ENCODE data around the gene FGD2. TPM values are rescaled to one million over a fixed set of nuclear protein-coding genes. Genes with fewer than 3 reads are reported as not detected.

Gene FGD2
- polyA plus RNA-seq, 3 donors from 2014 or later, result 0.77 to 3.6 (median 1.9) TPM

DNA sequence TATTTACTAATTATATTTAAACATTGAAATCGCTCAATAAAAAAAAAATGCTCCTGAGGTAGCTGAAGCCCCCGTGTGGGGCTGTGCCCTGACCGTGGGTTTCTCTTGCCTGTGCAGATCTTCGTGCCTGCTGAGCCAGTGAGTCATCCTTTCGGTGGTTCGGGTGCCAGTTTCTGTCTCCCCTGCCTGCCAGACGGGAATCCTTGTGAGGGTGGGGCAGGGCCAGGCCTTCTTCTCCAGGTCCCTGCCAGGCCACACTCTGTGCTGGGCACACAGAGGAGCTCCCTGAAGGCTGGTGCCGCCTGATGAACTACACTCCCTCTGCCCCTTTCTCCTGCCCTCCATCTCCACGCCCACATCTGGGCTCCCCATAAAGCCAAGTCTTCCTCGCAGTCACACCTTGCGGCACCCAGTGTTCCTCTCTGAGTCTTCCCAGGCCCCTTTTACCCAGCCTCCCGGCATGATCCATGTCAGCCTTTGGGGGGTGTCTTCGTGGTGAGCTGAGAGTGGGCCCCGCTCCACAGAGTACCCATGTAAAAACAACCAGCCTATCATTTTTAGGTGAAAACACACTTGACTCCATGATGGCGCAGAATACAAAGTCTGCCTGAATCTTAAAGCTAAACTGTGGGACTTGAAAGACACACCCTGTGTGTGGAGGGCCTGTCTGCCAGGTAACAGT, 19.3 kb downstream of the FGD2 start:
- Mint-ChIP-seq H3K36me3 (no peaks in the 10 kb centered on the region), H3K9me3 (no peaks in the 10 kb centered on the region), H3K27me3 (ENCODE audit: low read depth in 3 of 3) (peaks cover 0 to 2% (median 2%) of the 10 kb centered on the region in 3 donors), H3K4me1 (peaks cover 37 to 62% of the 10 kb centered on the region in 2 donors), H3K4me3 (peak overlapping the region in 1 of 5 donors; percentile 49), H3K27ac (peak overlapping the region in 4 of 6 donors; percentile 5 to 32 (median 12))
- peak in 1 of 3 donors; percentile 25 for DNase-seq

DNA sequence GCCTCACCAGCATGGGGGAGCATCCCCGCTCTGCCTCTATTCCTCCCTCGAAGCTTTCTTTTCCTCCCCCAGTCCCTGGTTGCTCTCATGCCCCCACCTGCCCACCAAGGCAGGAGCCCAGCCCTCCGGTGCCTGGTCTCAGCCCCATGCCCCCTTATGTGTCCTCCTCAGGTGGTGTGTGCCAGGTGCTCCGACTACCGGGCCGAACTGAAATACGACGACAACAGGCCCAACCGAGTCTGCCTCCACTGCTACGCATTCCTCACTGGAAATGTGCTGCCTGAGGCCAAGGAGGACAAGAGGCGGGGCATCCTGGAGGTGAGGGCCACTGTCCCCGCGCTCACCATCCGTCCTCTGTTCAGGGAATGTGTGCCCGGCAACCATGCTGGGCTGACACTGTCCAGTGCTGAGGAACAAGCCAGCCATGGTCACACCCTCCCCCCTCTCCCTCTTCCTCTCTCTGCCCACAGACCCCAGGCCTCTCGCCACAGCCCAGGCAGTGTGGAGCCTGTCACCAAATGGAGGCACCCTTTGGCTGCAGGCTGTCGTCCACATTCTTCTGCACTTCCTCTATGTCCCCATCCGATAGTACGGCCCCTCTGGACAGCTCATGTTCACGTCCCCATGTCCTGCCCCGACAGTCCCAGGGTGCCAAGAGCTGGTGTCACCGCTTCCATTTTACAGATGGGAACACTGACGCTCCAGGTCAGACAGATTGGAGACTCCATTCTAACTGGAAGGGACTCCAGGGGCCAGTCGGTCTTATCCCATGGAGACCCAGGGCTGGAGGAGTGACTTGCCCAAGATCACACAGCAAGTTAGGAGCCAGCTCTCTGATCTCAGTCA, 20.4 kb downstream of the FGD2 start:
- Mint-ChIP-seq H3K9me3 (no peaks in the 10 kb centered on the region), H3K27ac (peak overlapping the region in 1 of 6 donors; percentile 49), H3K4me3 (peak overlapping the region in 1 of 5 donors; percentile 10), H3K36me3 (peaks cover 0 to 4% (median 0%) of the 10 kb centered on the region in 3 donors), H3K27me3 (ENCODE audit: low read depth in 3 of 3) (peaks cover 0 to 2% (median 2%) of the 10 kb centered on the region in 3 donors), H3K4me1 (peaks cover 38 to 68% of the 10 kb centered on the region in 2 donors)
- DNase-seq, result no peak

DNA sequence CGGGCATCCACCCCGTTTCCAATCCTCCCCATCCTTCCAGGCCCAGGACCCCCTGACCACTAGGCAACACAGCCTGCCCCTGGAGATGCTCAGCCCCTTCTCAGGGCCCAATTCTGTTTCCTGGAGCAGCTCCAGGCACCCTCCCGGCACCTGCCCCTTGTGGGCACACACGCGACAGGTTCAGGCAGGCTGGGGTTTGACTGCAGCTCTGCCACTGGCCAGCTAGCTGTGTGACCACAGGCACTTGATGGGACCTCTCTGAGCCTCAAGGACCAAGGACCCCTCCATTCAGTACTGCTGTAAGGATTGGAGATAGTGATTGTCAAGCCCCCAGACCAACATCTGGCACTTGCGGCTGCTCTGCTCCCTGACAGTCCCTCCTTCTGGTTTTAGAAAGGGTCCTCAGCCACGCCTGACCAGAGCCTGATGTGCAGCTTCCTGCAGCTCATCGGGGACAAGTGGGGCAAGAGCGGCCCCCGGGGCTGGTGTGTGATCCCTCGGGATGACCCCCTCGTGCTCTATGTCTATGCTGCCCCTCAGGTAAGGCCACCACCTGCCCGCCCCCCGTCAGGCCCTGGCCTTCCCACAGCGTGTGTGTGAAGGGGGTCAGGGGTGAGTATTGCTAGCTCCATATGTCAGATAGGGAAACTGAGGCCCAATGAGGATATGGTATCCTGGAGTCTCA, 21.7 kb downstream of the FGD2 start:
- H3K9me3 Mint-ChIP-seq, result no peaks in the 10 kb centered on the region
- peak overlapping the region in 1 of 6 donors; percentile 45 for H3K27ac Mint-ChIP-seq
- peaks cover 0 to 4% (median 0%) of the 10 kb centered on the region in 3 donors for H3K36me3 Mint-ChIP-seq
- no peak for DNase-seq
- peaks cover 35 to 62% of the 10 kb centered on the region in 2 donors for H3K4me1 Mint-ChIP-seq
- H3K27me3 Mint-ChIP-seq (ENCODE audit: low read depth in 3 of 3), result peaks cover 0 to 2% (median 2%) of the 10 kb centered on the region in 3 donors
- H3K4me3 Mint-ChIP-seq, result no peak overlapping the region

DNA sequence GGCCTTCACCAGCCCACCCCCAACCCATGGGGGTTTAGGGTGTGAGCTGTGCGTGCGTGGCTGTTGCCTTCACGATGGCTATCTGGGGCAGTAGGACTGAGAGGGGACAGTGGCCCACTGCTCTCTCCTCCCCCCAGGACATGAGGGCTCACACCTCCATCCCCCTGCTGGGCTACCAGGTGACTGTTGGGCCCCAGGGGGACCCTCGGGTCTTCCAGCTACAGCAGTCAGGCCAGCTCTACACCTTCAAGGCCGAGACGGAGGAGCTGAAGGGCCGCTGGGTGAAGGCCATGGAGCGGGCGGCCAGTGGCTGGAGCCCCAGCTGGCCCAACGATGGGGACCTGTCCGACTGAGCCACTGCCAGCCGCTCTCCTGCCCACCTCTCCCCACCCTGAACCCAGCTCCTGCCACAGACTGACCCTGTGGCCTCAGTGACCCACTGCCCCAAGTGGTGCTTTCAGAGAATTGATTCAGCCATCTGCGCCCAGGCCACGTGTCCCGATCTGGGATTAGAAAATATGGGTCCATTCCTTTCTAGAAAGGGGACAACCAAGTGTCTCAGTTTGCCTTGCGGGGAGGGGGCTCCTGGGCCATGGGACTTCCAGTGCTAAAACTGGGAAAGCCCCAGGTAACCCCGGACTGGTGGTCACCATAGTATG, 22.5 kb downstream of the FGD2 start:
- Mint-ChIP-seq H3K4me1 (peaks cover 31 to 60% of the 10 kb centered on the region in 2 donors), H3K9me3 (no peaks in the 10 kb centered on the region), H3K4me3 (no peak overlapping the region), H3K36me3 (peaks cover 0 to 4% (median 0%) of the 10 kb centered on the region in 3 donors), H3K27me3 (ENCODE audit: low read depth in 3 of 3) (peaks cover 0 to 2% (median 2%) of the 10 kb centered on the region in 3 donors), H3K27ac (no peak overlapping the region)
- no peak for DNase-seq

DNA sequence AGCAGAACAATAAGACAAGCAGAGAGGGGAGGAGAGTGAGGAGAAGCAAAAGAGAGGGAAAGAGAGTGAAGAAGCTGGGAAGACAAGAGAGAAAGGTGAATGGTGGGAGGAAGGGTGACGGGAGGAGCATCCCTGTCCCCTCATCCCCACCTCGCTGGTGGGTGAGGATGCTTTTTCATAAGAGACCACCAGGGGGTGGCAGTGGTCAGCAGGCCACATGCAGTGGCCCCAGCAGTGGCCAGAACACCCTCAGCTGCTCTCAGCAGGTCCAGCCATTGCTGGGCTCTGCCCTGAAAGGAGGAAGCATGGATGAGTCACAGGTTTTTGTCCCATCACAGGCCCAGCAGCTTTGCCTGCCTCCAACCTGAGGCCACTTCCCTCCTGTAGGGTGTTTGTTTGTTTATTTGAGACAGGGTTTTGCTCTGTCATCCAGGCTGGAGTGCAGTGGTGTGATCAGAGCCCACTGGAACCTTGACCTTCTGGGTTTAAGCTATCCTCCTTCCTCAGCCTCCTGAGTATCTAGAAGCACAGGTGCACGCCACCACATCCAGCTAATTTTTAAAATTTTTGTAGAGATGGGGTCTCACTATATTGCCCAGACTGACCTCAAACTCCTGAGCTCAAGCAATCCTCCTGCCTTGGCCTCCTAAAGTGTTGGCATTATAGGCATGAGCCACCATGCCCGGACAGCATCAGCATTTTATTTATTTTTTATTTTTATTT, 24.0 kb downstream of the FGD2 start:
- Mint-ChIP-seq H3K4me3 (peak overlapping the region in 2 of 5 donors; percentile 22 to 40), H3K9me3 (no peaks in the 10 kb centered on the region), H3K27ac (peak overlapping the region; percentile 9 to 75 (median 64)), H3K36me3 (peaks cover 0 to 4% (median 4%) of the 10 kb centered on the region in 3 donors), H3K27me3 (ENCODE audit: low read depth in 3 of 3) (peaks cover 0 to 2% (median 2%) of the 10 kb centered on the region in 3 donors), H3K4me1 (peaks cover 38 to 61% of the 10 kb centered on the region in 2 donors)
- DNase-seq, result peak; percentile 61

DNA sequence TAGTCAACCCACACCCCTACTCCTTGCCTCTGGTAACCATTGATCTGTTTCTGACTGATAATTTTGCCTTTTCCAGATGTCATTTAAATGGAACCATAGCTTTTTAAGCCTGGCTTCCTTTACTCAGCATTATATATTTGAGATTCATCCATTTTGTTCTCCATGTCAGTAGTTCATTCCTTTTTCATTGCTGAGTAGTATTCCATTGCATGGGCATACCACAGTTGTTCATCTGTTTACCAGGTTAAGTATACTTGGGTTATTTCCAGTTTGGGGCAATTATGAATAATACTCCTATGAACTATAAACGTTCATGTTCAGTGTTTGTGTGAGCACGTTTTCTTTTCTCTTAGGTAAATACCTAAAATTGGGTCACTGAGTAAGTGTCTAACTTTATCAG, 25.1 kb downstream of the FGD2 start:
- H3K4me1 Mint-ChIP-seq, result peaks cover 37 to 54% of the 10 kb centered on the region in 2 donors
- H3K27ac Mint-ChIP-seq, result peak overlapping the region in 1 of 6 donors; percentile 53
- peaks cover 0 to 4% (median 4%) of the 10 kb centered on the region in 3 donors for H3K36me3 Mint-ChIP-seq
- H3K9me3 Mint-ChIP-seq, result no peaks in the 10 kb centered on the region
- no peak overlapping the region for H3K4me3 Mint-ChIP-seq
- peaks cover 0 to 2% (median 2%) of the 10 kb centered on the region in 3 donors for H3K27me3 Mint-ChIP-seq (ENCODE audit: low read depth in 3 of 3)
- DNase-seq, result no peak

DNA sequence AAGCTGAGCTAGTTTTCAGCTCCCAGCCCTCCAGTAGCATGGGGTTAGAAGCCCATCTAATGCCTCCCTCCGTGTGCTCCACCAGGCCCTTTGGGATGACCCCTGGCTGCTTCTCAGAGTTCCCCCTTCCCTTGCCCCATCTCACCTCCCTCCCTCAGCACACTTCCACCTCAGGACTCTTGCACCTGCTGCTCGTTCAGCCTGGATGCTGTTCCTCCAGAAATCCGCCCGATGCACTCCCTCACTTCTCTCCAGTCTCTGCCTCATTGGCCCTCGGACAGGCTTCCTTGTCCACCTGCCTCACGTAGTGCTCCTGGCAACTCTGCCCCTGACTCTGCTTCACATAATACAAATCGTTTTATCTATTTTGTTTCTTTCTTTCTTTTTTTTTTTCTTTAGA, 26.8 kb downstream of the FGD2 start:
- Mint-ChIP-seq H3K27ac (peak overlapping the region in 3 of 6 donors; percentile 69 to 87 (median 87)), H3K4me3 (peak overlapping the region in 2 of 5 donors; percentile 18 to 42), H3K36me3 (peaks cover 0 to 4% (median 4%) of the 10 kb centered on the region in 3 donors)

DNA sequence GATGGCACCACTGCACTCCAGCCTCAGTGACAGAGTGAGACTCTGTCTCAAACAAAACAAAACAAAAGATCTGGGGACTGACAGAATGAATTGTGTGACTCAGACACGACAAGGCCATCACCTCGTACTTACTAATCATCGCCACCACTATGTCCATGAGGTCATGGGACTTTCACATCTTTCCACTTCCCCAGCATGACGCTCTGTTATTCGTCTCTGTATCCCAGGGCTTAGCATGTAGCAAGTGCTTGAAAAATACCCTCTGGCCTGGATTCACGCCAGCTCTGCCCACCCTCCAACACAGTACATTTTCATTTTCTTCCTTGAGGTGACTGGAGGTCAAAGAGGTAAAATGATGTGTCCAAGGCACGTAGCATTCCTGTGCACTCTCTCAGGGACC, 27.8 kb downstream of the FGD2 start:
- H3K27me3 Mint-ChIP-seq (ENCODE audit: low read depth in 3 of 3), result peaks cover 1 to 2% (median 2%) of the 10 kb centered on the region in 3 donors
- H3K4me1 Mint-ChIP-seq, result peaks cover 36 to 50% of the 10 kb centered on the region in 2 donors
- H3K27ac Mint-ChIP-seq, result peak overlapping the region; percentile 14 to 87 (median 70)
- peak in 2 of 3 donors; percentile 49 to 54 for DNase-seq
- peaks cover 0 to 4% (median 4%) of the 10 kb centered on the region in 3 donors for H3K36me3 Mint-ChIP-seq
- no peaks in the 10 kb centered on the region for H3K9me3 Mint-ChIP-seq
- H3K4me3 Mint-ChIP-seq, result peak overlapping the region in 2 of 5 donors; percentile 62 to 64

More for the DNA sequence above, 26.8 kb downstream of the FGD2 start:
- Mint-ChIP-seq H3K27me3 (ENCODE audit: low read depth in 3 of 3) (peaks cover 0 to 2% (median 2%) of the 10 kb centered on the region in 3 donors), H3K4me1 (peaks cover 37 to 49% of the 10 kb centered on the region in 2 donors), H3K9me3 (no peaks in the 10 kb centered on the region)
- no peak for DNase-seq

DNA sequence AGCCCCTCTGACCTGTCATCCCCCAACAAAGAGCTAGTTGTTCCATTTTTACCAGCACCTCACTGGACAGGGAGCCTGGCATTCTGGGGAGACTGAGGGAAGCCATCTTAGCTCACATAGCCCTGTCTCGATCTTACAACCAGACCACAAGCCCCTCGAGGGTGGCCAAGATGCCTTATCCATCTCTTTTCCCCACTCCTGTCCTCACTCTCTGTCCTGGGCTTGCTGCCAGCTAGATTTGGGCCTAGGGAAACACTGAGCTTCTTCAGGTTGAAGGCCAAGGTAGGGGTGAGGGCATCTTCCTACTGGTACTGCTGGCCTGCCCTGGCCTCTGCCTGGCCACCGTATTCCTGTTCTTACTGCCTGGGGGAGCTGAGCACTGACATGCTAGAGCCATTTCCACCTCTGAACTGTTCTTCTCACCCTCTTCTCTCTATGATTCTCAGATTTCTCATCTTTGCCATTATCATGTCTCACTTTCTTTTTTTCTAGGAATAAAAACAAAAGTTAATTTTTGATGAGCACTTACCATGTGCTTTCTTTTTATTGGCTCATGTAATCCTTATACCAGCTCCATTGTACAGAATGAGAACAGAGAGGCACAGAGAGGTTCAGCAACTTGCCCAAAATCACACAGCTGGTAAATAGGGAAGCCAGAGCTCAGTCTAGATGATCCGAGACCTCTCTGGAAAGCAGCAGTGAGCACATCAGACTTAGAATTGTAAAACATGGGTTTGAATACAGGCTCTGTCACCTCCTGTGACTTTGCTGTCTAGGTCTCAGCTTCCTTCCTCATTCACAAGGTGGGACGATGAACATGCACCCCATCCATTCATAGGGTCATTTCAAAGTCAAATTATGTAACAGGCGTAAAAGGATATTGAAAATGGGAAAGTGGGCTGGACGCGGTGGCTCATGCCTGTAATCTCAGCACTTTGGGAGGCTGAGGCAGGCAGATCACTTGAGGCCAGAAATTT, 28.7 kb downstream of the FGD2 start:
- no peak for DNase-seq
- Mint-ChIP-seq H3K27me3 (ENCODE audit: low read depth in 3 of 3) (peaks cover 1 to 2% (median 2%) of the 10 kb centered on the region in 3 donors), H3K4me1 (peaks cover 38 to 51% of the 10 kb centered on the region in 2 donors), H3K36me3 (peaks cover 0 to 8% (median 4%) of the 10 kb centered on the region in 3 donors), H3K9me3 (no peaks in the 10 kb centered on the region), H3K4me3 (peak overlapping the region in 3 of 5 donors; percentile 47 to 64 (median 62)), H3K27ac (peak overlapping the region; percentile 29 to 87 (median 62))

DNA sequence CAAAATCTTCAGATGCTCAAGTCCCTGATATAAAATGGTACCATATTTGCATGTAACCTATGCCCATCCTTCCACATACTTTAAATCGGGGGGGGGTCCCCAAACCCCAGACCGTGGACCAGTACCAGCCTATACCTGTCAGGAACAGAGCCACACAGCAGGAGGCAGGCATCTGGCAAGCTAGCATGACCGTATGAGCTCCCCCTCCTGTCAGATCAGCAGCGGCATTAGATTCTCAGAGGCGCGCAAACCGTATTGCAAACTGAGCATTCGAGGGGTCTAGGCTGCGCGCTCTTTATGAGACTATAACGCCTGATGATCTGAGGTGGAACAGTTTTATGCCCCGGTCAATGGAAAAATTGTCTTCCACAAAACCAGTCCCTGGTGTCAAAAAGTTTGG, 30.7 kb downstream of the FGD2 start:
- no peak for DNase-seq
- H3K9me3 Mint-ChIP-seq, result no peaks in the 10 kb centered on the region
- no peak overlapping the region for H3K4me3 Mint-ChIP-seq
- H3K27me3 Mint-ChIP-seq (ENCODE audit: low read depth in 3 of 3), result peaks cover 0 to 2% (median 1%) of the 10 kb centered on the region in 3 donors
- H3K27ac Mint-ChIP-seq, result no peak overlapping the region
- peaks cover 40 to 42% of the 10 kb centered on the region in 2 donors for H3K4me1 Mint-ChIP-seq
- H3K36me3 Mint-ChIP-seq, result peaks cover 0 to 8% (median 0%) of the 10 kb centered on the region in 3 donors

DNA sequence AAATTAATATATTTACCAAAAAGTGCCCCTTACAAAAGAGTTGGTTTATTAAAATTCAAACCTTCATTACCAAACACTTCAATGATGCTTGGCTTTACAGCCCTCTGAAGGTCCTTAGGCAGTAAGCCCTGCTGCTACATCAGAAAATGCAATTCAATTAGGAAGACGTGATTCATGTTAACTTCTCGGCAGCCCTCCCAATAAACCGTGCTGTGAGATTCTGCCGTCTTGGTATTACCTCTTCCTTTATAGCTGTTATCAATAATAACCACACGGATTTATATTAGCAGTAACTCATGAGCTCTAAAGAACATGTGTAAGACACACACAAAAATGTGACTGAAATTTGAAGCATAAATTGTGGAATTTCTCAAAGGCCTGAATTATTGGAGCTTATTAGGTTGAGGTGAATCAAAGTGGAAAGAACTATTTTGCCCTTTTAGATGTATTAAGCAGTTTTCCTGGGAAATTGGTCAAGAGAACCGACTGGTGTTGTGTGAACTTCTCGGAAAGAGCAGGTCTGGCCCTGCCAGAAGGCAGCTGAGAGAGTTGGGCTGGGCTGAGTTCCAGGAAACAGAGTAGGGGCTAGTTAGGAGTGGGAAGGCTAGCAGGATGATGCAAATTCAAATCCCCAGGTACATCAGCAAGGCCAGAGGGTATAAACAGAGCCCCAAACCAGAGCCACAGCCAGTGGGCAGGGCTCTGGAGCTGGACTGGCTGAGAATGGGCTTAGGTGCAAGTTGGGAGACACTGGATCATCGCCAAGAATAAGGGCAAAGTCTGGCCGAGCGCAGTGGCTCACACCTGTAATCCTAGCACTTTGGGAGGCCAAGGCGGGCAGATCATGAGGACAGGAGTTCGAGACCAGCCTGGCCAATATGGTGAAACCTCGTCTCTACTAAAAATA, 33.1 kb downstream of the FGD2 start:
- no peak for DNase-seq
- peaks cover 26% of the 10 kb centered on the region in 2 donors for H3K4me1 Mint-ChIP-seq
- no peaks in the 10 kb centered on the region for H3K9me3 Mint-ChIP-seq
- H3K4me3 Mint-ChIP-seq, result no peak overlapping the region
- peak overlapping the region in 3 of 6 donors; percentile 35 to 75 (median 61) for H3K27ac Mint-ChIP-seq
- peaks cover 0 to 2% (median 1%) of the 10 kb centered on the region in 3 donors for H3K27me3 Mint-ChIP-seq (ENCODE audit: low read depth in 3 of 3)
- peaks cover 0 to 4% (median 0%) of the 10 kb centered on the region in 3 donors for H3K36me3 Mint-ChIP-seq
